ENCODE measurements around the gene FRMD4A. TPM values are rescaled to one million over a fixed set of nuclear protein-coding genes. Genes with fewer than 3 reads are reported as not detected.

Gene FRMD4A
- total RNA-seq, 6 donors from 2014 or later: 22.3 to 114 (median 52.3) TPM

DNA sequence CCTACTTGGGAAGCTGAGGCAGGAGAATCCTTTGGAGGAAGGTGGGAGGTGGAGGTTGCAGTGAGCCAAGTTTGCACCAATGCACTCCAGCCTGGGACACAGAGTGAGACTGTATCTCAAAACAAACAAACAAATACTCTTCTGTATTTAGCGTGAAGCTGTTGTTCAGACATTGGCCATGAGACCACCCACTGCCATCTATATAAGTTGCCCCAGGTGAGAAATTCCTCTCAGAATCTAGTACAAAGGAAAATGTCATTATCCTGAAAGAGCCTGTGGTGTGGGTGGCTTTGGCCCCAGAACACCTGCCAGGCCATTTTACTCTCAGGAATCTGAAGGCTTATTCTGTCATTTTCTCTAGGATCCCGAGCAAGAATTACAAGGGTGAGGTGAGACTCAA is 4.0 kb upstream of the FRMD4A start:
- DNase-seq: no peak
- Histone ChIP-seq H3K4me1 (no peaks in the 10 kb centered on the region), H3K4me3 (no peak overlapping the region), H3K27ac (no peak overlapping the region), H3K27me3 (no peaks in the 10 kb centered on the region), H3K9me3 (no peaks in the 10 kb centered on the region), H3K36me3 (no peaks in the 10 kb centered on the region)
- WGBS, 2 donors: 74 to 82% methylated on average over 2 of the region's 2 CpGs
- TF ChIP-seq POLR2A (IDR thresholded peaks at IDR 0.05) (no peak), EP300 (IDR thresholded peaks at IDR 0.05) (no peak)
- ATAC-seq (ENCODE audit: low FRiP score in 2 of 2): no peak

DNA sequence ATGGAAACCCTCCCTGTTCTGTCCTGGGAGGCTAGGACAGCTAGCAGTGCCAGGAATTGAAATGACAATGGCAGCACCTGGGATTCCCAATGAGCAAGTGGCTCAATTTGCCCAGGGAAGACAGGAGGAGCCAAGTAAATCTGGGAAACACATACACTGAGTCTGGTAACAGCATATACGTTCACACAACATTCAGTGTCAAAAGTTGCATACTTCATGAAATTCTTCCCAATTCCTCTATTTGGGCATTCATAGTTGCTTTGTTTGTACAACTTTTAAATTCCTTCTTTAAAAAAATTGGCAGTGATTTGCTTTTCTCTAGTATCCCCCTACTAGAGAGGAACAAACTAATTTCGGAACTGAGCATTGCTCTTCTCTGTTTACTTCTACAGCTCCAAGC is 2.9 kb upstream of the FRMD4A start:
- Histone ChIP-seq H3K4me3 (no peak overlapping the region), H3K9me3 (no peaks in the 10 kb centered on the region), H3K36me3 (no peaks in the 10 kb centered on the region), H3K4me1 (no peaks in the 10 kb centered on the region), H3K27me3 (no peaks in the 10 kb centered on the region), H3K27ac (no peak overlapping the region)
- 76 to 83% methylated on average over 2 of the region's 2 CpGs for WGBS, 2 donors
- TF ChIP-seq POLR2A (IDR thresholded peaks at IDR 0.05) (no peak), POLR2AphosphoS5 (IDR thresholded peaks at IDR 0.05) (no peak), EP300 (IDR thresholded peaks at IDR 0.05) (no peak)
- TF ChIP-seq, protein P1, sequence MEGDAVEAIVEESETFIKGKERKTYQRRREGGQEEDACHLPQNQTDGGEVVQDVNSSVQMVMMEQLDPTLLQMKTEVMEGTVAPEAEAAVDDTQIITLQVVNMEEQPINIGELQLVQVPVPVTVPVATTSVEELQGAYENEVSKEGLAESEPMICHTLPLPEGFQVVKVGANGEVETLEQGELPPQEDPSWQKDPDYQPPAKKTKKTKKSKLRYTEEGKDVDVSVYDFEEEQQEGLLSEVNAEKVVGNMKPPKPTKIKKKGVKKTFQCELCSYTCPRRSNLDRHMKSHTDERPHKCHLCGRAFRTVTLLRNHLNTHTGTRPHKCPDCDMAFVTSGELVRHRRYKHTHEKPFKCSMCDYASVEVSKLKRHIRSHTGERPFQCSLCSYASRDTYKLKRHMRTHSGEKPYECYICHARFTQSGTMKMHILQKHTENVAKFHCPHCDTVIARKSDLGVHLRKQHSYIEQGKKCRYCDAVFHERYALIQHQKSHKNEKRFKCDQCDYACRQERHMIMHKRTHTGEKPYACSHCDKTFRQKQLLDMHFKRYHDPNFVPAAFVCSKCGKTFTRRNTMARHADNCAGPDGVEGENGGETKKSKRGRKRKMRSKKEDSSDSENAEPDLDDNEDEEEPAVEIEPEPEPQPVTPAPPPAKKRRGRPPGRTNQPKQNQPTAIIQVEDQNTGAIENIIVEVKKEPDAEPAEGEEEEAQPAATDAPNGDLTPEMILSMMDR (IDR thresholded peaks at IDR 0.05): no peak
- DNase-seq (no peak), ATAC-seq (ENCODE audit: low FRiP score in 2 of 2) (no peak)

GRCh38 chr10:14332903-14333302 is 2.2 kb upstream of the FRMD4A start:
- ATAC-seq (ENCODE audit: low FRiP score in 2 of 2) (no peak), DNase-seq (no peak)
- no peaks in the 10 kb centered on the region for H3K36me3 ChIP-seq
- H3K27ac ChIP-seq: no peak overlapping the region
- no peaks in the 10 kb centered on the region for H3K9me3 ChIP-seq
- H3K4me1 ChIP-seq: no peaks in the 10 kb centered on the region
- TF ChIP-seq, protein P1 (IDR thresholded peaks at IDR 0.05): no peak
- no peak for TF ChIP-seq EP300 (IDR thresholded peaks at IDR 0.05)
- no peak for TF ChIP-seq POLR2AphosphoS5 (IDR thresholded peaks at IDR 0.05)
- no peak for TF ChIP-seq POLR2A (IDR thresholded peaks at IDR 0.05)
- H3K4me3 ChIP-seq: no peak overlapping the region
- WGBS, 2 donors: 63 to 83% methylated on average over 3 of the region's 3 CpGs
- H3K27me3 ChIP-seq: no peaks in the 10 kb centered on the region

GRCh38 chr10:14329746-14330173 is 964 bp downstream of the FRMD4A start:
- peak in 1 of 2 donors; percentile 52 for DNase-seq
- Histone ChIP-seq H3K4me3 (no peak overlapping the region), H3K27me3 (no peaks in the 10 kb centered on the region), H3K36me3 (no peaks in the 10 kb centered on the region), H3K9me3 (no peaks in the 10 kb centered on the region), H3K4me1 (no peaks in the 10 kb centered on the region), H3K27ac (no peak overlapping the region)
- ATAC-seq (ENCODE audit: low FRiP score in 2 of 2): peak in 1 of 2 donors; percentile 10
- WGBS, 2 donors: 31 to 59% methylated on average over 7 to 13 of the region's 13 CpGs
- TF ChIP-seq POLR2A (IDR thresholded peaks at IDR 0.05) (no peak), EP300 (IDR thresholded peaks at IDR 0.05) (no peak), POLR2AphosphoS5 (IDR thresholded peaks at IDR 0.05) (no peak)
- TF ChIP-seq, protein P1 (IDR thresholded peaks at IDR 0.05): no peak

- WGBS, 2 donors: 81 to 89% methylated on average over 6 of the region's 6 CpGs
- no peak overlapping the region for H3K27ac ChIP-seq
- H3K4me3 ChIP-seq: no peak overlapping the region
- H3K9me3 ChIP-seq: no peaks in the 10 kb centered on the region
- no peaks in the 10 kb centered on the region for H3K36me3 ChIP-seq
- ATAC-seq (ENCODE audit: low FRiP score in 2 of 2): no peak
- no peaks in the 10 kb centered on the region for H3K27me3 ChIP-seq
- no peaks in the 10 kb centered on the region for H3K4me1 ChIP-seq
- TF ChIP-seq EP300 (IDR thresholded peaks at IDR 0.05) (no peak), POLR2A (IDR thresholded peaks at IDR 0.05) (no peak), POLR2AphosphoS5 (IDR thresholded peaks at IDR 0.05) (no peak)
- TF ChIP-seq, protein P1 (IDR thresholded peaks at IDR 0.05): no peak
- no peak for DNase-seq
Measured at GRCh38 chr10:14328881-14329672, 1.6 kb downstream of the FRMD4A start.

Measured in upper lobe of left lung (tissue), 6 donors.